ENCODE measurements around the gene PAQR7.

The PAQR7 gene

GRCh38 chr1:25875154-25875855 lies at the start of gene PAQR7:
PAQR7 (minus strand) TSS chr1:25875708; CDS start chr1:25863839, 11,869 bp downstream.
- Histone ChIP-seq H3K4me1 (ENCODE audit: insufficient read depth, low read length, severe bottlenecking) (peaks cover 24% of the 10 kb centered on the region), H3K79me2 (ENCODE audit: insufficient read depth, low read length) (no peaks in the 10 kb centered on the region), H3K9ac (ENCODE audit: low read length) (peak within 1 kb of the TSS; percentile 52), H4K20me1 (ENCODE audit: insufficient read depth, low read length) (no peaks in the 10 kb centered on the region), H3K4me2 (ENCODE audit: low read length) (peak within 1 kb of the TSS; percentile 80), H3K36me3 (ENCODE audit: insufficient read depth, low read length) (no peaks in the 10 kb centered on the region), H3F3A (ENCODE audit: insufficient read depth, low read length) (no peaks in the 10 kb centered on the region), H3K27ac (ENCODE audit: low read depth, low read length, poor library complexity, severe bottlenecking) (no peak within 1 kb of the TSS), H2AFZ (ENCODE audit: low read length) (no peak within 1 kb of the TSS), H3K9me3 (ENCODE audit: low read length) (no peaks in the 10 kb centered on the region), H3K9me2 (ENCODE audit: low read depth, low read length) (no peaks in the 10 kb centered on the region), H3K4me3 (ENCODE audit: low read depth, low read length, poor library complexity, severe bottlenecking) (peak within 1 kb of the TSS; percentile 59), H3K27me3 (ENCODE audit: insufficient read depth, low read length) (no peaks in the 10 kb centered on the region)
- TF ChIP-seq EZH2 (IDR thresholded peaks at IDR 0.05; ENCODE audit: borderline replicate concordance, low read length): no peak
- TF ChIP-seq, protein P1, sequence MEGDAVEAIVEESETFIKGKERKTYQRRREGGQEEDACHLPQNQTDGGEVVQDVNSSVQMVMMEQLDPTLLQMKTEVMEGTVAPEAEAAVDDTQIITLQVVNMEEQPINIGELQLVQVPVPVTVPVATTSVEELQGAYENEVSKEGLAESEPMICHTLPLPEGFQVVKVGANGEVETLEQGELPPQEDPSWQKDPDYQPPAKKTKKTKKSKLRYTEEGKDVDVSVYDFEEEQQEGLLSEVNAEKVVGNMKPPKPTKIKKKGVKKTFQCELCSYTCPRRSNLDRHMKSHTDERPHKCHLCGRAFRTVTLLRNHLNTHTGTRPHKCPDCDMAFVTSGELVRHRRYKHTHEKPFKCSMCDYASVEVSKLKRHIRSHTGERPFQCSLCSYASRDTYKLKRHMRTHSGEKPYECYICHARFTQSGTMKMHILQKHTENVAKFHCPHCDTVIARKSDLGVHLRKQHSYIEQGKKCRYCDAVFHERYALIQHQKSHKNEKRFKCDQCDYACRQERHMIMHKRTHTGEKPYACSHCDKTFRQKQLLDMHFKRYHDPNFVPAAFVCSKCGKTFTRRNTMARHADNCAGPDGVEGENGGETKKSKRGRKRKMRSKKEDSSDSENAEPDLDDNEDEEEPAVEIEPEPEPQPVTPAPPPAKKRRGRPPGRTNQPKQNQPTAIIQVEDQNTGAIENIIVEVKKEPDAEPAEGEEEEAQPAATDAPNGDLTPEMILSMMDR (IDR thresholded peaks at IDR 0.05; ENCODE audit: low read length): 0 out of 2 replicates have a peak, but pooled peaks have one; percentile 9

GRCh38 chr1:25924454-25924853 lies 48.9 kb upstream of the PAQR7 start:
- no peaks in the 10 kb centered on the region for H4K20me1 ChIP-seq (ENCODE audit: insufficient read depth, low read length)
- H3F3A ChIP-seq (ENCODE audit: insufficient read depth, low read length): no peaks in the 10 kb centered on the region
- no peak overlapping the region for H2AFZ ChIP-seq (ENCODE audit: low read length)
- H3K9me2 ChIP-seq (ENCODE audit: low read depth, low read length): no peaks in the 10 kb centered on the region
- peaks cover 15% of the 10 kb centered on the region for H3K4me1 ChIP-seq (ENCODE audit: insufficient read depth, low read length, severe bottlenecking)
- no peak for TF ChIP-seq EZH2 (IDR thresholded peaks at IDR 0.05; ENCODE audit: borderline replicate concordance, low read length)
- TF ChIP-seq, protein P1 (IDR thresholded peaks at IDR 0.05; ENCODE audit: low read length): no peak
- no peaks in the 10 kb centered on the region for H3K79me2 ChIP-seq (ENCODE audit: insufficient read depth, low read length)
- no peaks in the 10 kb centered on the region for H3K36me3 ChIP-seq (ENCODE audit: insufficient read depth, low read length)
- peaks cover 6% of the 10 kb centered on the region; the same call in 1 of the 2 replicates for H3K27me3 ChIP-seq (ENCODE audit: insufficient read depth, low read length)
- H3K27ac ChIP-seq (ENCODE audit: low read depth, low read length, poor library complexity, severe bottlenecking): no peak overlapping the region
- no peak overlapping the region for H3K9ac ChIP-seq (ENCODE audit: low read length)
- H3K4me3 ChIP-seq (ENCODE audit: low read depth, low read length, poor library complexity, severe bottlenecking): no peak overlapping the region
- H3K4me2 ChIP-seq (ENCODE audit: low read length): no peak overlapping the region
- no peaks in the 10 kb centered on the region for H3K9me3 ChIP-seq (ENCODE audit: low read length)

DNA sequence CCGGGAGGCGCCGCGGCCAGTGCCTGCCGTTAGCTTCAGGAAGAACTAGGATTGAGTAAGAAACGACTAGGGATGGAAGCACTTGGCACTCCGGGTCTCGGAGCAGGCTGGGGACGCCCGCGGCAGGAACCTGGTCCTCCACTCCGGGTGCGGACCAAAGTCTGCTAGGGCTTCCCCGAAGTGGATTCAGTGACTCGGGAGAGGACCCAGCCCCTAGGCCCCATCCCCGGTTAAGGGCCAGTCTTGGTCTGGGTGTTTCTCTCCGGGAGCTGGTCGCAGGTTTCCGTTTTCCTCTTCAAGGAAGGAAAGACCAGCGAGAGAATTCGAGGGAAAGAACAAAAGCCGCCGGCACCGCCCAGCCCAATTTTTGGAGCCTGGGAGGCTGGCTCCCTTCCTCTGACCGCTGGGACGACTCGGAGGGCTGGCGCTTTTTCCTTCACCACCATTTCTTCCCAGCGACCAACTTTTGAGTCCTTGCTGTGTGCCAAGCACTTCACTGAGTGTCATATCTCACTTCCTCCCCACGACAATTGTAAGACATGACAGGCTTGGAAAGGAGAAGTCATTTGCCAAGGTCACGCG lies 47.6 kb upstream of the PAQR7 start:
- peaks cover 6% of the 10 kb centered on the region; the same call in 1 of the 2 replicates for H3K27me3 ChIP-seq (ENCODE audit: insufficient read depth, low read length)
- peak overlapping the region; percentile 11; the same call in 1 of the 2 replicates for H3K9ac ChIP-seq (ENCODE audit: low read length)
- H3K9me3 ChIP-seq (ENCODE audit: low read length): no peaks in the 10 kb centered on the region
- no peaks in the 10 kb centered on the region for H3K36me3 ChIP-seq (ENCODE audit: insufficient read depth, low read length)
- no peaks in the 10 kb centered on the region for H3F3A ChIP-seq (ENCODE audit: insufficient read depth, low read length)
- H3K9me2 ChIP-seq (ENCODE audit: low read depth, low read length): no peaks in the 10 kb centered on the region
- no peak overlapping the region for H2AFZ ChIP-seq (ENCODE audit: low read length)
- peak overlapping the region; percentile 37 for H3K4me3 ChIP-seq (ENCODE audit: low read depth, low read length, poor library complexity, severe bottlenecking)
- no peaks in the 10 kb centered on the region for H3K79me2 ChIP-seq (ENCODE audit: insufficient read depth, low read length)
- peak overlapping the region; percentile 63 for H3K4me2 ChIP-seq (ENCODE audit: low read length)
- H3K27ac ChIP-seq (ENCODE audit: low read depth, low read length, poor library complexity, severe bottlenecking): no peak overlapping the region
- peaks cover 16% of the 10 kb centered on the region for H3K4me1 ChIP-seq (ENCODE audit: insufficient read depth, low read length, severe bottlenecking)
- TF ChIP-seq, protein P1 (IDR thresholded peaks at IDR 0.05; ENCODE audit: low read length): no peak
- TF ChIP-seq EZH2 (IDR thresholded peaks at IDR 0.05; ENCODE audit: borderline replicate concordance, low read length): no peak
- H4K20me1 ChIP-seq (ENCODE audit: insufficient read depth, low read length): no peaks in the 10 kb centered on the region

Data from OCI-LY1 (cell line).